ENCODE measurements around the gene INPP5D. TPM values are rescaled to one million over a fixed set of nuclear protein-coding genes. Genes with fewer than 3 reads are reported as not detected.
A peak's percentile ranks its signal among the peaks of the same experiment; 100 is the strongest.

The INPP5D gene
- total RNA-seq, 4 donors from 2014 or later, result 22.8 to 55.3 (median 42.1) TPM

- Histone ChIP-seq H3K27ac (no peak overlapping the region), H3K27me3 (no peaks in the 10 kb centered on the region), H3K4me1 (peaks cover 0 to 22% (median 9%) of the 10 kb centered on the region in 4 donors), H3K4me3 (no peak overlapping the region), H3K9me3 (no peaks in the 10 kb centered on the region), H3K36me3 (peaks cover 0 to 8% (median 4%) of the 10 kb centered on the region in 3 donors)
- no peak for DNase-seq (ENCODE audit: low spot score in 2 of 2)
- TF ChIP-seq EP300 (IDR thresholded peaks at IDR 0.05) (no peak), POLR2A (IDR thresholded peaks at IDR 0.05) (no peak)
- TF ChIP-seq, protein P1, sequence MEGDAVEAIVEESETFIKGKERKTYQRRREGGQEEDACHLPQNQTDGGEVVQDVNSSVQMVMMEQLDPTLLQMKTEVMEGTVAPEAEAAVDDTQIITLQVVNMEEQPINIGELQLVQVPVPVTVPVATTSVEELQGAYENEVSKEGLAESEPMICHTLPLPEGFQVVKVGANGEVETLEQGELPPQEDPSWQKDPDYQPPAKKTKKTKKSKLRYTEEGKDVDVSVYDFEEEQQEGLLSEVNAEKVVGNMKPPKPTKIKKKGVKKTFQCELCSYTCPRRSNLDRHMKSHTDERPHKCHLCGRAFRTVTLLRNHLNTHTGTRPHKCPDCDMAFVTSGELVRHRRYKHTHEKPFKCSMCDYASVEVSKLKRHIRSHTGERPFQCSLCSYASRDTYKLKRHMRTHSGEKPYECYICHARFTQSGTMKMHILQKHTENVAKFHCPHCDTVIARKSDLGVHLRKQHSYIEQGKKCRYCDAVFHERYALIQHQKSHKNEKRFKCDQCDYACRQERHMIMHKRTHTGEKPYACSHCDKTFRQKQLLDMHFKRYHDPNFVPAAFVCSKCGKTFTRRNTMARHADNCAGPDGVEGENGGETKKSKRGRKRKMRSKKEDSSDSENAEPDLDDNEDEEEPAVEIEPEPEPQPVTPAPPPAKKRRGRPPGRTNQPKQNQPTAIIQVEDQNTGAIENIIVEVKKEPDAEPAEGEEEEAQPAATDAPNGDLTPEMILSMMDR (IDR thresholded peaks at IDR 0.05), result no peak
- WGBS, 2 donors, result 83 to 90% methylated on average over 11 of the region's 11 CpGs
Measured at GRCh38 chr2:233161730-233162129, 101.6 kb downstream of the INPP5D start.

DNA sequence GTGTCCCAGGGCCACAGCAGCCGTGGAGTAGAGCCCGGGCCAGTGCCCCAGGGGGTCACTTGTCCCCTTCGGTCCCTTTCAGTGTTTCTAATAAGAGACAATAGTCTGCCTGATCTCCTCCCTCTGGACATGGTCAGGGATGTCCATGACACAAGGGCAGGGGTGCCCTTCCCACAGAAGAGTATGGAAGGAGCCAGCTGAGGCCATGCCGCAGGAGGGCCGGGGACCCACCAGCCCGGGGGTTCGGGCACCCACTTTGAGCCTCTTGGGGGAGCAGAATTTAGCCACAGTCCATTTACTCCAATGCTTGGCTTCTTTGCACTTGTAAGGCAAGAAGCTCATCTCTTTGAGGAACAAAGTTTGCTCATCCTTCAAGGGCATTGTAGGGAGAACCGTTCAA is 102.6 kb downstream of the INPP5D start:
- H3K36me3 ChIP-seq, result peaks cover 0 to 8% (median 4%) of the 10 kb centered on the region in 3 donors
- WGBS, 2 donors, result 70 to 79% methylated on average over 8 of the region's 8 CpGs
- DNase-seq (ENCODE audit: low spot score in 2 of 2), result no peak

GRCh38 chr2:233163486-233164103 is 103.5 kb downstream of the INPP5D start:
- TF ChIP-seq EP300 (IDR thresholded peaks at IDR 0.05), result no peak
- TF ChIP-seq, protein P1 (IDR thresholded peaks at IDR 0.05), result no peak
- TF ChIP-seq POLR2A (IDR thresholded peaks at IDR 0.05), result no peak
- H3K9me3 ChIP-seq, result no peaks in the 10 kb centered on the region
- H3K4me3 ChIP-seq, result no peak overlapping the region
- H3K27me3 ChIP-seq, result no peaks in the 10 kb centered on the region
- peaks cover 0 to 6% (median 4%) of the 10 kb centered on the region in 3 donors for H3K36me3 ChIP-seq
- no peak overlapping the region for H3K27ac ChIP-seq
- no peak for DNase-seq (ENCODE audit: low spot score in 2 of 2)
- peaks cover 0 to 26% (median 9%) of the 10 kb centered on the region in 4 donors for H3K4me1 ChIP-seq
- 58 to 72% methylated on average over 17 to 18 of the region's 18 CpGs for WGBS, 2 donors

More for the DNA sequence above, 102.6 kb downstream of the INPP5D start:
- Histone ChIP-seq H3K27me3 (no peaks in the 10 kb centered on the region), H3K9me3 (no peaks in the 10 kb centered on the region), H3K4me3 (no peak overlapping the region), H3K4me1 (peaks cover 0 to 24% (median 9%) of the 10 kb centered on the region in 4 donors), H3K27ac (no peak overlapping the region)
- TF ChIP-seq EP300 (IDR thresholded peaks at IDR 0.05), result no peak
- TF ChIP-seq POLR2A (IDR thresholded peaks at IDR 0.05), result no peak

GRCh38 chr2:233164128-233164635 is 104.0 kb downstream of the INPP5D start:
- no peak for DNase-seq (ENCODE audit: low spot score in 2 of 2)
- H3K27me3 ChIP-seq, result no peaks in the 10 kb centered on the region
- peaks cover 0 to 30% (median 9%) of the 10 kb centered on the region in 4 donors for H3K4me1 ChIP-seq
- TF ChIP-seq POLR2A (IDR thresholded peaks at IDR 0.05), result no peak
- TF ChIP-seq, protein P1 (IDR thresholded peaks at IDR 0.05), result no peak
- no peaks in the 10 kb centered on the region for H3K9me3 ChIP-seq
- no peak overlapping the region for H3K4me3 ChIP-seq
- peaks cover 0 to 4% (median 0%) of the 10 kb centered on the region in 3 donors for H3K36me3 ChIP-seq
- H3K27ac ChIP-seq, result peak overlapping the region in 1 of 4 donors; percentile 47
- WGBS, 2 donors, result 73% methylated on average over 17 of the region's 17 CpGs

- H3K9me3 ChIP-seq, result no peaks in the 10 kb centered on the region
- H3K4me3 ChIP-seq, result no peak overlapping the region
- no peaks in the 10 kb centered on the region for H3K27me3 ChIP-seq
- peaks cover 0 to 4% (median 0%) of the 10 kb centered on the region in 3 donors for H3K36me3 ChIP-seq
- DNase-seq (ENCODE audit: low spot score in 2 of 2), result no peak
- peaks cover 0 to 33% (median 9%) of the 10 kb centered on the region in 4 donors for H3K4me1 ChIP-seq
- 77 to 83% methylated on average over 4 of the region's 4 CpGs for WGBS, 2 donors
- TF ChIP-seq, protein P1 (IDR thresholded peaks at IDR 0.05), result no peak
- no peak for TF ChIP-seq EP300 (IDR thresholded peaks at IDR 0.05)
- TF ChIP-seq POLR2A (IDR thresholded peaks at IDR 0.05), result no peak
- peak overlapping the region in 2 of 4 donors; percentile 41 to 47 for H3K27ac ChIP-seq
Measured at GRCh38 chr2:233164967-233165366, 104.8 kb downstream of the INPP5D start.
